HG03520 (cell line): ENCODE measurements around the gene DCST2.

Source experiments
- ATAC-seq: cut with Tn5 transposase; IDR thresholded peaks from one replicate; pipeline ENCODE4 v1.9.1; 2021; ENCODE audit warnings: mild to moderate bottlenecking, moderate library complexity; ENCODE audit not compliant: unreplicated experiment

The DCST2 gene

GRCh38 chr1:155012026-155012546 lies 21.5 kb downstream of the DCST2 start:
- no peak for ATAC-seq

- no peak for ATAC-seq
Measured at GRCh38 chr1:155011437-155012025, 22.1 kb downstream of the DCST2 start.

GRCh38 chr1:155011004-155011416 lies 22.6 kb downstream of the DCST2 start:
- ATAC-seq = no peak

GRCh38 chr1:155010211-155010918 lies 23.2 kb downstream of the DCST2 start:
- no peak for ATAC-seq

GRCh38 chr1:155009742-155010141 lies 23.8 kb downstream of the DCST2 start:
- ATAC-seq = no peak

GRCh38 chr1:155009221-155009711 lies 24.3 kb downstream of the DCST2 start:
- ATAC-seq = no peak

- ATAC-seq = no peak
Measured at GRCh38 chr1:155008015-155008941, 25.3 kb downstream of the DCST2 start.

GRCh38 chr1:155007251-155007828 lies 26.2 kb downstream of the DCST2 start:
- ATAC-seq = no peak

- ATAC-seq = no peak
Measured at GRCh38 chr1:155006601-155007101, 26.9 kb downstream of the DCST2 start.

GRCh38 chr1:155005076-155006011 lies 28.2 kb downstream of the DCST2 start:
- ATAC-seq = no peak

GRCh38 chr1:155004352-155005075 lies 29.1 kb downstream of the DCST2 start:
- no peak for ATAC-seq

- no peak for ATAC-seq
Measured at GRCh38 chr1:155003766-155004351, 29.7 kb downstream of the DCST2 start.

- no peak for ATAC-seq
Measured at GRCh38 chr1:155003227-155003765, 30.3 kb downstream of the DCST2 start.

- no peak for ATAC-seq
Measured at GRCh38 chr1:155002464-155003226, 30.9 kb downstream of the DCST2 start, which contains the start of gene ZBTB7B. Gene ZBTB7B (plus strand): TSS chr1:155002802. CDS start chr1:155014661, 11,859 bp downstream.

- peak; percentile 60 for ATAC-seq
Measured at GRCh38 chr1:155001675-155002463, 31.7 kb downstream of the DCST2 start.

- peak; percentile 7 for ATAC-seq
Measured at GRCh38 chr1:155001425-155001674, 32.2 kb downstream of the DCST2 start.
